ENCODE data around the gene KIF19. TPM values are rescaled to one million over a fixed set of nuclear protein-coding genes. Genes with fewer than 3 reads are reported as not detected.

The KIF19 gene
- total and polyA plus RNA-seq, 12 donors: 0.07 to 1.5 (median 0.27) TPM

- intact Hi-C loops (cut with DNase I): loop anchor here in 6 of 10 donors (2.0 to 10.0 kb wide), 4 partner anchors 46 to 189 kb away; partner anchors contain the start of gene BTBD17 (in 2 of the 6)
- DNase-seq: no peak
Observed at GRCh38 chr17:74305865-74306654, 20.0 kb upstream of the KIF19 start.

GRCh38 chr17:74307984-74308773 lies 17.8 kb upstream of the KIF19 start:
- Histone ChIP-seq H3K27ac (peak overlapping the region in 6 of 10 donors; percentile 7 to 56 (median 26)), H3K4me1 (peaks cover 0 to 13% (median 4%) of the 10 kb centered on the region in 9 donors), H3K4me3 (no peak overlapping the region), H3K36me3 (no peaks in the 10 kb centered on the region), H3K9me3 (peaks cover 0 to 20% (median 0%) of the 10 kb centered on the region in 11 donors), H3K27me3 (no peaks in the 10 kb centered on the region)
- WGBS, 2 donors: 35 to 39% methylated on average over 15 of the region's 15 CpGs
- no peak for TF ChIP-seq CTCF (IDR thresholded peaks at IDR 0.05)
- ATAC-seq (peak; percentile 80 to 95 (median 88)), DNase-seq (peak; percentile 66 to 67)
- intact Hi-C loops (cut with DNase I): loop anchor here in 5 of 10 donors (2.0 to 10.0 kb wide), 4 partner anchors 44 to 187 kb away; partner anchors contain the start of gene BTBD17 (in 1 of the 5)

More at GRCh38 chr17:74305865-74306654, 20.0 kb upstream of the KIF19 start:
- peak in 5 of 9 donors; percentile 10 to 33 (median 23) for TF ChIP-seq CTCF (IDR thresholded peaks at IDR 0.05)
- Histone ChIP-seq H3K4me1 (peaks cover 0 to 14% (median 4%) of the 10 kb centered on the region in 9 donors), H3K9me3 (peaks cover 0 to 11% (median 0%) of the 10 kb centered on the region in 11 donors), H3K4me3 (no peak overlapping the region), H3K36me3 (no peaks in the 10 kb centered on the region), H3K27me3 (no peaks in the 10 kb centered on the region), H3K27ac (no peak overlapping the region)
- WGBS, 2 donors: 64 to 79% methylated on average over 10 of the region's 10 CpGs
- ATAC-seq: peak in 1 of 8 donors; percentile 21

- H3K27ac ChIP-seq: no peak overlapping the region
- no peak for DNase-seq
- no peaks in the 10 kb centered on the region for H3K27me3 ChIP-seq
- peaks cover 0 to 13% (median 4%) of the 10 kb centered on the region in 9 donors for H3K4me1 ChIP-seq
- 72 to 84% methylated on average over 12 of the region's 12 CpGs for WGBS, 2 donors
- no peak overlapping the region for H3K4me3 ChIP-seq
- TF ChIP-seq CTCF (IDR thresholded peaks at IDR 0.05): no peak
- intact Hi-C loops (cut with DNase I): loop anchor here in 5 of 10 donors (5.0 to 10.0 kb wide), 3 partner anchors 42 to 185 kb away; no protein-coding TSS in a partner anchor
- no peak for ATAC-seq
- peaks cover 0 to 17% (median 0%) of the 10 kb centered on the region in 11 donors for H3K9me3 ChIP-seq
- no peaks in the 10 kb centered on the region for H3K36me3 ChIP-seq
Observed at GRCh38 chr17:74309902-74310301, 16.1 kb upstream of the KIF19 start.

GRCh38 chr17:74314877-74315276 lies 11.1 kb upstream of the KIF19 start:
- no peak overlapping the region for H3K27ac ChIP-seq
- no peak for TF ChIP-seq CTCF (IDR thresholded peaks at IDR 0.05)
- ATAC-seq (no peak), DNase-seq (no peak)
- 90 to 93% methylated on average over 15 of the region's 15 CpGs for WGBS, 2 donors
- H3K4me3 ChIP-seq: no peak overlapping the region
- no peaks in the 10 kb centered on the region for H3K27me3 ChIP-seq
- H3K9me3 ChIP-seq: peaks cover 0 to 11% (median 0%) of the 10 kb centered on the region in 11 donors
- intact Hi-C loops (cut with DNase I): no loop called here
- no peaks in the 10 kb centered on the region for H3K36me3 ChIP-seq
- H3K4me1 ChIP-seq: no peaks in the 10 kb centered on the region
